DMS53 (cell line): ENCODE measurements around the gene BAHCC1.
"Not testable (repeated sequence)": the region's sequence is repeated elsewhere in the genome, so short reads cannot be mapped to it uniquely, and the experiment has no call there.

Experiments
- DNase-seq: peaks from one replicate; lab custom pipeline; 2025; lab: John Stamatoyannopoulos, UW

BAHCC1 gene

DNA sequence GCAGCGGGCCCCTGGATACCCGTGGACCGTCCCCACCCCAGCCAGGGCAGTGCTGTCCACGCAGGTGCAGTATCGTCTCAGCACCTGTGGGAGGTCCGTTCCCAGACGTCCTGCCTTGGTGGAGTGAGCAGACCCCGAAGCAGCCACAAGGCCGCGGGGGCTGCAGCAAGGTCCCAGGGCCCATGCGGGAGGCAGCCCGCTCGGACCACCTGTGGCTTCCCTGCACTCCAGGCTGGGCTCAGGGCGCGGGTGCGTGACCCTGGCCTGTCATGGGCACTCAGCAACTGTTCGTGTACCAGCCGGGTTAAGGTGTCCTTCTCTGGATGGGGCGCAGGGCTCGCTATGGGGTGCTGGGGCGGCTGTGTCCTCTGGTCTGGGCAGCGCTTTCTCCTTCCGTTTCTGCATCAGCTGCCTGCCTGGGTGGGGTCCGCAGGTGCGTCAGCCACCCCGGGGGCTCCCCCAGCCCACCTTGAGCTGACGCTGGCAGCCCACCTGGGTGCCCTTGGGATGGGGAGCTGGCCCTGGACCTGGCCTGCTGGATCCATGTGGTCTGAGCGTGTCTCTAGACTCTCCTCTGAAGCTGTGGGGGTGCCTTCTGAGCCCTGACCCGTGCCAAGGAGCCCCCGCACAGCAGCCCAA, 18.4 kb downstream of the BAHCC1 start:
- no peak for DNase-seq

DNA sequence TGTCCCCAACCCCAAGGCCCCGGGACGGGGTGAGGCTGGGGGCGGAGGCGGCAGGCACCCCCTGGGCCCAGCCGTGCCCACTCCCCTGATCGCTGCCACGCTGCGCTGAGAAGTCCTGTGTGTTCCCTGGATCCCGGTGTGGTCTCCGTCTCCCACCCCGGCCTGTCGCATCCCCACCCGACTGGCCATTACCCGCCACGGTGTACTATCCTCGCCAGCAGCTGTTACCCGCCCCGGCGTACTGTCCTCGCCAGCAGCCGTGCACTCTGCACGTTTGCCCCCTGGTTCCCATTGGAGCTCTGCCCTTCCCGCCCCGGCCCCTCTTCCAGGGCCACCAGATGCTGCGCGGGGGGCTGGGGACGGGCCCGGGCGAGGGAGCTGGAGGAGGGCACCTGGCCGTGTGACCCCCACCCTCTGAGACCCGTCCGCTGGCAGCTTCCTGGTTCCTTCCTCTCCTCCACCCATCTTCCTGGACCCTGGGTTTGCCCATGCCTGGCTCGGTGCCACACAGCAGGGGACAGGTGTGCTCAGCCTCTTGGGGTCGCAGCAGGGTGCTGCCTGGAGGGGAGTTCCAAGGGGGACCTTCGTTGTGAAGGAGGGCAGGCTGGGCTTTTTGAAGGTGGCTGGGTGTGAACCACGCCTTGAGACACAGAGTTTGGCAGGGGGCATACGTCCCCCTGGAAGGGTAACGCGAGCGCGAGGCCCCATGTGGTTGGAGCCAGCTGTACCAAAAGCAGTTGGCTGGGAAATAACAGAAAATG, 19.7 kb downstream of the BAHCC1 start:
- no peak for DNase-seq

GRCh38 chr17:81415681-81416080, 20.4 kb downstream of the BAHCC1 start:
- DNase-seq, result no peak

DNA sequence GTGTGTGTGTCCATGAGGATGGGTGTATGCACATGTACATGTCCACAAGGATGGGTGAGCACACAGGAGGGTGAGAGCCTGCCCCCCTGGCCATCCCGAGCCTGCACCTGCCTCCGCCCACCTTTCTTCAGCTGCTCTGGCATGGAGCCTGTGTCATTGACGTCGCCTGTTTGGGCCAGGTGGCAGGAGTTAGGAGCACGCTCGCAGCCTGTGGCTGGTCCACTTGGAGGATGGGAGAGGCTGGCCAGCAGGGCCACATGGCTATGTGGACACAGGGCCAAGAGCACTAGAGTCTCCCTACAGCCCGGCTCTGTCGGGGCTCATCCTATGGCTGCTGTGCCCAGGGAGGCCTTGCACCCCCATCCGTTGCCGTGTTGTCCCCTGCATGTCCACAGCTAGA, 21.4 kb downstream of the BAHCC1 start:
- DNase-seq, result peak; percentile 82

DNA sequence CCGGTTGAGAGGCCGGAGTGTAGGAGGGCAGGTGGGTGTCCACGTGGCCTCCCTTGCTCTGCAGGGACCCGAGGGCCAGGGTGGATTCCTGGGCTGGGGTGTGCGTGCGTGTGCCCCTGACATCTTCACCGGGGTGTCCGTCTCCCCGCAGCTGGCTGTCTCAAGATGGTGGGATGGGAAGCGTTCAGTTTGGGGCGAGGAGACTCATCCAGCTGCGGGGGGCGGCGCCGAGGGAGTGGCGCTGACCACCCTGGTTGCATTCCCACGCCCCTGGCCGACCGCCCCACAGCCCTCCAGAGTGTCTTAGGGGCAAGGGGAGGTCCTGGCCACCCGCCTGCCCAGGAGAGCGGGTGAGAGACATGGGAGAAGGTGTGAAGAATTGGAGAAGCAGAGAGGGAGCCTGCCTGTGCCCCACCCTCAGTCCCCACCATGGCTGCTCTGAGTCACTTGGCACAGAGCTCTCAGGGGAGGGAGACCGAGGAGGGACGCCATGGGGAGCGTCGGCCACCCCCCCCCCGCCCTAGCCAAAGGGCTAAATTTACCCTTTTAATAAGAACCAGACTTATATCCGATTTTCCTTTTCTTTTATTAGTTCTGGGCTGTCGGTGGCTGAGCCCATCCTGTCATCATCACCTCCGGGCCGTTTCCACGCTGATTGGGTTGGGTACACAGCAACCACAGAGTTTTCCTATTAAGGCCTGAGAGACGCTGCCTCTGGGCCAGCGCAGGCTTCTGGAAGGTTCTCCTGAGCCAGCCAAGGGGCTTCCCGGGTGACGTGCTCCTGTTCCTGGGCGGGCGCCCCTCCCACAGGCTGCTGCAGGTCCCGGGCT, 22.0 kb downstream of the BAHCC1 start:
- no peak for DNase-seq

DNA sequence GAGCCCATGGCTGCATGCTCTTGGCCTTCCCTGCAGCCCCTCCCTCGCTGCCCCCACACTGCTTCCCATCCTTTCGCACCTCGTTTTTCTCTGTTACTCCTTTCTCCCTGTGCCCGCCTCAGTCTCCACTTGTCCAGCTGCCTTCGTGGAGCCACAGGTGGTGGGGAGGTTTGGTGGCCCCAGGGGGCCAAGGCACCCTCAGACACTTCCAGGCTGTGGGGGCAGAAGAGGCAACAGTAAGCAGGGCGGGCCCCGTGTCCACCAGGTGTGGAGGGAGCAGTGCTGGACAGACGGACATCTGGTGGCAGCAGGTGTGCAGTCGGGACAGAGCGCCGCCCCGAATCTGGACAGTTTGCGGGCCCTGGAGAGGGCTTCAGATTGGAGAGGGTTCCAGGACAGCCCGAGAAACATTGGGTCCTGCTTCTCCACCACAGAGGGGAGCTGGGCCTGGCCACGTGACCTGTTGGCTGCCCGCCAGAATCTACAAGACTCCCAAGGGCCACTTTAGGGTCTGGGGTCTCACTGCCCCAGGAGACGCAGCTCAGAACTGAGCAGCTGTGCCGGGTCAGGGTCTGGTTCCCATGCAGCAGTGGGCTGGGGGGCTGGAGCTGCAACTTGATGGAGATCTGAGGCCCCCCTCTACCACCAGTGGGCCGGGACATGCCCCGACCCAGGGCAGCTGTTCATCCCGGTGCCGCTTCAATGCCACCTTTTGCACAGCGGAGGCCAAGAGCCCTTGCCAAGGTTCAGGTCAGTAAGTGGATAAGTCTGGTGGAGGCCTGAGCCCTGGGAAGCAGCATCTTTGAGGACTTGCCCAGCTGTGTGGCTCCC, 22.8 kb downstream of the BAHCC1 start:
- DNase-seq, result peak; percentile 64

DNA sequence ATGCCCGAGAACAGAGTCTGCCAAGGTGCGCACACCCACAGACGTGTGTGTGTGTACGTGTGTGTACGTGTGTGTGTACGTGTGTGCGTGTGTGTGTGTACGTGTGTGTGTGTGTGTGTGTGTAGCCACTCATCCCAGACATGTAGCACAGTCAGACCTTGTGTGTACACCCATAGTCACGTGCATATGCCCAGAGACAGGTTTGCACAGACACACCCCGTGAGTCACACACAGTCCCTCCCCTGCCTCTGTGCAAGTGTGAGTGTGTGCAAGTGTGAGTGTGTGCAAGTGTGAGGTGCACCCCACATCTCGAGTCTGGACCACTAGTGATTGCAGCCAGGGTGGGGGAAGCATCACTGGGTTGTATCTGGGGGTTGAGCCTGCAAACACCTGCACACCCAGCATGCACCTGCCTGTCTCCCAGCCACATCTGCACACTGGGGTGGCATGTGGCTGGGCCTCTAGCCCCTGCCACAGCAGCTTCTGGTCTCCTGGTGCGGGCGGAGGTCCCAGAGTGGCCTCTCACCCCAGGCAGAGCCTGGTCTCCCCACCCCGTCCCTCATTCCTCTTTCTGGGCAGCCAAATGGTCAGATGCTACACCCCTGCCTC, 23.6 kb downstream of the BAHCC1 start:
- DNase-seq, result peak; percentile 86

DNA sequence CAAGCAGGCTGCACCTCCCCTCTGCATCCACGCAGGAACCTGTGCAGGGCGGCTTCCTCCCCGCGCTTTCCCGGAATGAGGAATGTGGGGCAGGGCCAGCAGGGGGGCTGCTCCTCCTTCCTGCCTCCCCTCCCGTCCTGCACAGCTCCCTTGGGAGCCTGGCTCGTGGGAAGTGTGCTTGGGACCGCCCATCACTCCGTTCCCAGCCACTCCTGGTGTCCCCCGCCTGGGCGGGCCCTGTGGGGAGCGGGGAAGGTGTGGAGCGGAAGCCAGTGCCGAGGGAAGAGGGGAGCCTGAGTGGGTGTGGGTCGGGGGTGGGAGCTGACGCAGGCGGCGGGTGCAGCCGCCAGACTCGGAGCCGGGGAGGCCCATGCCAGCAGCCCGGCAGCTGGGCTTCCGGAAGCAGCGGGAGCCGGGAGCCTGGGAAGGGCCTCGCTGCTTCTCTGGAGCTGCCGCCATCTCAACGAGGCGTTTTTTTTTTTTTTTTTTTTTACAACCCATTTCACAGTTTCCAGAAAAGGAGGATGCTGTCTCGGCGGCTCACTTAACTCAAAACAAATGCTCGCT, 24.1 kb downstream of the BAHCC1 start:
- peak; percentile 96 for DNase-seq

GRCh38 chr17:81419886-81420768, 24.9 kb downstream of the BAHCC1 start:
- no peak for DNase-seq

DNA sequence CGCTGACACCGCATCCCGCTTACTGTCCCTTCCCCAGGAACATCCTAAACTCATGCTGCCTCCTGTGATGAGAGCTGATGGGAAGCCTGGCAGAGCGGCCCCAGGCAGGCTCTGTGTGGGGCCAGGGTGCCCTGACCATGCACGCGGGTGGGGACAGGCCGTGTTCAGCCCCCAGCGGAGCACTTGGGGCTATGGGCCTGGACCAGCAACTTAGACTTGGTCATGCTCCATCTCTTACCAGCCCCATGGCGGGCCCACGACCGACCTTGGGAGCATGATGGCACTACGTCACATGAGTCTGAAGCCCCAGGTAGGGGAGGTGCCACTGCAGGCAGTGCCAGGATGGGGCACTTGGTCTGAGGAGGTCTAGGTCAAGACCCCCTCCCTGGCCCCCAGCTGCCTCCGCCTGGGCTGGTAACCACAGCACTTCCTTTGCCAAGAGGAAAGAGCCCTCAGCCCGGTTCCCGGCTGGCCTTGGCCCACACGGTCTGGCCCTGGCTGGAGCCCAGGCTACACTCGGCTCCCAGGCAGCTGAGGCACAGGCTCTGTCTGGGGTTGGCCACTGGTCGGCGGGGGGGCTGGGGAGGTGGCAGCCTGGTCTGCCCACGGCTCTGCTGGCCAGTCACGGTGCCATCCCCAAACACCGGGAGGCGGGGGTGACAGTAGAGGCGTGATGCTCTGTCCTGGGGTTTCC, 25.7 kb downstream of the BAHCC1 start:
- no peak for DNase-seq

DNA sequence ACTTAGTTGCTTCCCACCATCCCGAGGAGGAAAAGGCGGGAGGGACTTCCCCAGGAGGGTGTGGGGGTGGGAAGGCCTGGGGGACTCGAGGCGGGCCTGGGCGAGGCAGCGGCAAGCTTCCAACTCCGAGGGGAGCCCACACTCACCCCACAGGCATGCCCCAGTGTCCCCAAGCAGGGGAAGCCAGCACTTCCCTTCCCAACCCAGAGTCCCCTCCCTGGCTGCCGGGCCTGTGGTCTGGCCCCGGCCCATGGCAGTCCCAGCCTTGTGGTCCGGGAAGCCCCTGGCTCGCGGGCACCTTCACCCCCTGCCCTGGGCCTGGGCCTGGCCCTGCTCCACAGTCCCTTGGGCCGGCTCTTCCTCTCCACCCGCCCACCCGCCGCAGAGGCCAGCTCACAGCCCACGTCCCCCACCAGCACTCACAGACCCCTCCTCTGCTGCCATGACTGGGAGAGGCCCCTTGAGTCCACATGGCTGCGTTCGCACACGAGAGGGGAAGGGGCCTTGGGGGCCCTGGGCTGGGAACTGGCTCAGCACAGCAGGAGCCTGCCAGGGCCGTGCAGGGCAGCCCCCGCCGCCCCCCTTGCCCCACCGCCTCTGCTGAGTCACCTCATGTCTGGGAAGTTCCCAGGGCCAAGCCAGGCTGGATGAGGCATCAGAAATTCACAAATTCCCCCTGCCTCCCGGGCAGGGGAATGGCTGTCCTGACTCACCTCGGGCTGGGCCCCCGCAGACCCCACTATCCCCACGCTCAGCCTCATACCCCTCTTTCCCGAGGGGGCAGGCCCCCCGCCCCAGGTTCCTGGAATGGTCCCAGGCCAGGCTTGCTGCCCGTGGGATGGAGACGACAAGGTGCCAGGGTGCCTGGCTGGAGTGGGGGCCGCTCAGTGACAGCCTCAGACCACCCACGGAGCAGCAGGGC, 27.8 kb downstream of the BAHCC1 start:
- DNase-seq, result no peak

GRCh38 chr17:81423698-81424071, 28.4 kb downstream of the BAHCC1 start:
- no peak for DNase-seq

DNA sequence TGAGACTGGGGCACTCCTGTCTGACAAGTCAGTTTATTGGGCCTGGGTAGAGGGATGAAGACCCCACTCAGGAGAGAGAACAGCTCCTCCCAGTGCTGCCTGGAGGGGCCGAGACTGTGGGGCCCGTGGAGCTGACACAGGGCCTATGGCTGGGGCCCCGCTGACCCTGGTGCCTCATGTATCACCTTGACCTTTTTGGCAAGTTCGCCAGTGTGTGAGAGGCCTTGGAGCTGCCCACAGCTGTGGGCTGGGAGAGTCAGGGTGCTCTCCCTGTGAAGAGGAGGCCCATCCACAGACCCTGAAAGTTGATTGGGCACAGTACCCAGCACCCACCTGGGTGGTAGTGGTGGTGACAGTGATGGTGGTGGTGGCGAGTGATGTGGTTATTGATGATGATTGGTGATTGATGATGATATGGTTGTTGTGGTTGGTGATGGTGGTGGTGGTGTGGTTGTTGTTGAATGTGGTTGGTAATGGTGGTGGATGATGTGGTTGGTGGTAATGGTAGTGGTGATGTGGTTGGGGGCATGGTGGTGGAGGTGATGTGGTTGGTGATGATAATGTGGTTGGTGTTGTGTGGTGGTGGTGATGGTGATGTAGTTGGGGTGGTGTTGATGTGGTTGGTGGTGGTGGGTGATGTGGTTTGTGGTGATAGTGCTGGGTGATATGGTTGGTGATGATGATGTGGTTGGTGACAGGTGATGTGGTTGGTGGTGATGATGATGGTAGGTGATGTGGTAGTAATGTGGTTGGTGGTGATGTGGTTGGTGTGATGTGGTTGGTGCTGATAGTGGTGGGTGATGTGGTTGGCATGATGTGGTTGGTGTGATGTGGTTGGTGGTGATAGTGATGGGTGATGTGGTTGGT, 29.1 kb downstream of the BAHCC1 start:
- no peak for DNase-seq

DNA sequence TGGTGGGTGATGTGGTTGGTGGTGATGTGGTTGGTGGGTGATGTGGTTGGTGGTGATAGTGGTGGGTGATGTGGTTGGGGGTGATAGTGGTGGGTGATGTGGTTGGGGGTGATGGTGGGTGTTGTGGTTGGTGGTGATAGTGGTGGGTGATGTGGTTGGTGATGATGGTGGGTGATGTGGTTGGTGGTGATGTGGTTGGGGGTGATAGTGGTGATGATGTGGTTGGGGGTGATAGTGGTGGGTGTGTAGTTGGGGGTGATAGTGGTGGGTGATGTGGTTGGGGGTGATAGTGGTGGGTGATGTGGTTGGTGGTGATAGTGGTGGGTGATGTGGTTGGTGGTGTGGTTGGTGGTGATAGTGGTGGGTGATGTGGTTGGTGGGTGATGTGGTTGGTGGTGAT, 29.8 kb downstream of the BAHCC1 start:
- DNase-seq, result not testable (repeated sequence)

DNA sequence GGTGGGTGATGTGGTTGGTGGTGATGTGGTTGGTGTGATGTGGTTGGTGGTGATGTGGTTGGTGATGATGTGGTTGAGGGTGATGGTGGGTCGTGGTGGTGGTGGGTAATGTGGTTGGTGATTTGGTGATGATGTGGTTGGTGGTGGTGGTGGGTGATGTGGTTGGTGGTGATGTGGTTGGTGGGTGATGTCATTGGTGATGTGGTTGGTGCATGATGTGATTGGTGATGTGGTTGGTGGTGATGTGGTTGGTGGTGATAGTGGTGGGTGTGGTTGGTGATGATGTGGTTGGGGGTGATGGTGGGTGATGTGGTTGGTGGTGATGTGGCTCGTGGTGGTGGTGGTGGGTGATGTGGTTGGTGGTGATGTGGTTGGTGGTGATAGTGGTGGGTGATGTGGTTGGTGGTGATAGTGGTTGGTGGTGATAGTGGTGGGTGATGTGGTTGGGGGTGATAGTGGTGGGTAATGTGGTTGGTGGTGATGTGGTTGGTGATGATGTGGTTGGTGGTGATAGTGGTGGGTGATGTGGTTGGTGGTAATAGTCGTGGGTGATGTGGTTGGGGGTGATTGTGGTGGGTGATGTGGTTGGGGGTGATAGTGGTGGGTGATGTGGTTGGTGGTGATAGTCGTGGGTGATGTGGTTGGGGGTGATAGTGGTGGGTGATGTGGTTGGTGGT, 30.6 kb downstream of the BAHCC1 start:
- DNase-seq, result not testable (repeated sequence)

GRCh38 chr17:81426393-81427172, 31.3 kb downstream of the BAHCC1 start:
- DNase-seq, result no peak
